Endodermal cell (in vitro differentiated cells): Measurements from ENCODE around the gene LCE1A. TPM values are rescaled to one million over a fixed set of nuclear protein-coding genes. Genes with fewer than 3 reads are reported as not detected.

Experiments
- DNase-seq: peaks from one replicate; pipeline ENCODE4 v3.0.0-alpha.2; 2017
- H3K27ac ChIP-seq: 2 replicates; pipeline ENCODE4 v1.5.1; 2013; ENCODE audit warnings: mild to moderate bottlenecking, low read depth, low read length, moderate library complexity
- H3K27me3 ChIP-seq: 2 replicates; pipeline ENCODE4 v1.6.1; 2013; ENCODE audit warnings: mild to moderate bottlenecking, low read length, moderate library complexity; ENCODE audit not compliant: insufficient read depth, control insufficient read depth, poor library complexity, severe bottlenecking
- H3K36me3 ChIP-seq: 2 replicates; pipeline ENCODE4 v1.7.0; 2013; ENCODE audit warnings: mild to moderate bottlenecking, low read length, moderate library complexity; ENCODE audit not compliant: control insufficient read depth, insufficient read depth
- H3K4me1 ChIP-seq: one replicate; pipeline ENCODE4 v1.7.0; 2013; ENCODE audit warnings: low read length; ENCODE audit not compliant: control insufficient read depth, insufficient read depth
- H3K4me3 ChIP-seq: 2 replicates; pipeline ENCODE4 v1.5.1; 2013; ENCODE audit warnings: mild to moderate bottlenecking, low read length, moderate library complexity
- H3K9ac ChIP-seq: 2 replicates; pipeline ENCODE4 v1.6.1; 2013; ENCODE audit warnings: mild to moderate bottlenecking, low read length, moderate library complexity; ENCODE audit not compliant: poor library complexity, severe bottlenecking; ENCODE audit errors: extremely low read depth
- H3K9me3 ChIP-seq: 2 replicates; pipeline ENCODE4 v1.6.1; 2013; ENCODE audit warnings: mild to moderate bottlenecking, low read length, moderate library complexity; ENCODE audit not compliant: control insufficient read depth
- H3K27ac Mint-ChIP-seq: 2 replicates; pipeline ENCODE4 v1.8.0; 2020; ENCODE audit warnings: mixed read lengths
- H3K27me3 Mint-ChIP-seq: 2 replicates; pipeline ENCODE4 v1.8.0; 2021; ENCODE audit warnings: mild to moderate bottlenecking, mixed read lengths; ENCODE audit not compliant: insufficient read depth
- H3K36me3 Mint-ChIP-seq: 2 replicates; pipeline ENCODE4 v1.8.0; 2020; ENCODE audit warnings: low read depth, mixed read lengths
- H3K4me1 Mint-ChIP-seq: 2 replicates; pipeline ENCODE4 v1.8.0; 2020; ENCODE audit warnings: mixed read lengths
- H3K4me3 Mint-ChIP-seq: 2 replicates; pipeline ENCODE4 v1.8.0; 2020; ENCODE audit warnings: mild to moderate bottlenecking, moderate library complexity, mixed read lengths
- H3K9me3 Mint-ChIP-seq: 2 replicates; pipeline ENCODE4 v1.8.0; 2020; ENCODE audit warnings: mild to moderate bottlenecking, mixed read lengths
- WGBS, 2 experiments: methylation state at CpG; one replicate each; pipeline versions ENCODE4 v1.1.5 to v1.1.7; 2013; ENCODE audit warnings: missing lambda C conversion rate in 2 of 2, mixed read lengths in 1 of 2; ENCODE audit not compliant: insufficient coverage in 1 of 2, insufficient read length in 1 of 2; 5-methylcytosine and 5-hydroxymethylcytosine counted together
- total RNA-seq, 2 donors: library from RNA; stranded (reverse); fragmentation: NEBNext Ultra II Directional in 1 of 2; extraction: Animal tissue kit (Norgen Biotek cat#: 25700) in 1 of 2; gene quantifications; 2 replicates in 1 of 2; 3 replicates in 1 of 2; pipeline ENCODE4 v1.2.1, GENCODE V29; 2021
- TF ChIP-seq, protein P1 (sequence below): fragments of 200-600 bp; sonication (generic); conservative IDR thresholded peaks from 2 replicates; pipeline ENCODE4 v1.5.0; 2021; ENCODE audit warnings: antibody characterized with exemption, mild to moderate bottlenecking

LCE1A gene
- total RNA-seq, 2 donors from 2014 or later = not detected

DNA sequence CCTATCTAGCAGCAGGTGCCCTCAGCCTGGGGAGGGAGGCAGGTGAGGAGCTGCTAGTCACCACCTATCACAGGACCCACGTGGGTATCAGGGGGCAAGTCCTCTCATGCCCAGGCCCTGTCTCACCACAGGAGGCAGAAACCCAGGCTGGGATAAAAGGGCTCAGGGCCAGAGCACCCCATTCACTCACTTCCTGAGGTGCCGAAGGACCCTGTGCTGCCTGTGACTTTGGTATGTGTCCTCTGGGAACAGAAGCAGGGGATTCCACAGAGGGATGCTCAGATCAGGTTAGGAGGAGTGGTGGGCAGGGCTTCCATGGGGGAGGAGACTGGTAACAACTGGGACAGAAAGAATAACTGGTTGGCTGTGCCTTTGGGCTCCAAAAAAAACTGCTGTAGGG is 41.2 kb upstream of the LCE1A start, which contains the start of gene LCE1E:
Gene LCE1E, plus strand, starts transcription at position 181 of the 400 bp plus-strand sequence. CDS start 1,043 bp downstream, outside the sequence.
- WGBS, 2 experiments = 17 to 53% methylated on average over 1 to 2 of the region's 2 CpGs
- H3K4me1 Mint-ChIP-seq = no peaks in the 10 kb centered on the region
- H3K4me1 ChIP-seq = no peaks in the 10 kb centered on the region
- no peaks in the 10 kb centered on the region for H3K36me3 ChIP-seq
- no peak within 1 kb of the TSS for H3K27ac Mint-ChIP-seq
- peaks cover 80% of the 10 kb centered on the region for H3K9me3 Mint-ChIP-seq
- no peak within 1 kb of the TSS for H3K4me3 ChIP-seq
- no peaks in the 10 kb centered on the region for H3K36me3 Mint-ChIP-seq
- H3K9me3 ChIP-seq = peaks cover 58% of the 10 kb centered on the region
- H3K9ac ChIP-seq = no peak within 1 kb of the TSS
- H3K27me3 ChIP-seq = no peaks in the 10 kb centered on the region
- TF ChIP-seq, protein P1, sequence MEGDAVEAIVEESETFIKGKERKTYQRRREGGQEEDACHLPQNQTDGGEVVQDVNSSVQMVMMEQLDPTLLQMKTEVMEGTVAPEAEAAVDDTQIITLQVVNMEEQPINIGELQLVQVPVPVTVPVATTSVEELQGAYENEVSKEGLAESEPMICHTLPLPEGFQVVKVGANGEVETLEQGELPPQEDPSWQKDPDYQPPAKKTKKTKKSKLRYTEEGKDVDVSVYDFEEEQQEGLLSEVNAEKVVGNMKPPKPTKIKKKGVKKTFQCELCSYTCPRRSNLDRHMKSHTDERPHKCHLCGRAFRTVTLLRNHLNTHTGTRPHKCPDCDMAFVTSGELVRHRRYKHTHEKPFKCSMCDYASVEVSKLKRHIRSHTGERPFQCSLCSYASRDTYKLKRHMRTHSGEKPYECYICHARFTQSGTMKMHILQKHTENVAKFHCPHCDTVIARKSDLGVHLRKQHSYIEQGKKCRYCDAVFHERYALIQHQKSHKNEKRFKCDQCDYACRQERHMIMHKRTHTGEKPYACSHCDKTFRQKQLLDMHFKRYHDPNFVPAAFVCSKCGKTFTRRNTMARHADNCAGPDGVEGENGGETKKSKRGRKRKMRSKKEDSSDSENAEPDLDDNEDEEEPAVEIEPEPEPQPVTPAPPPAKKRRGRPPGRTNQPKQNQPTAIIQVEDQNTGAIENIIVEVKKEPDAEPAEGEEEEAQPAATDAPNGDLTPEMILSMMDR = no peak
- H3K27ac ChIP-seq = no peak within 1 kb of the TSS
- no peak for DNase-seq
- H3K27me3 Mint-ChIP-seq = no peaks in the 10 kb centered on the region
- H3K4me3 Mint-ChIP-seq = no peak within 1 kb of the TSS

DNA sequence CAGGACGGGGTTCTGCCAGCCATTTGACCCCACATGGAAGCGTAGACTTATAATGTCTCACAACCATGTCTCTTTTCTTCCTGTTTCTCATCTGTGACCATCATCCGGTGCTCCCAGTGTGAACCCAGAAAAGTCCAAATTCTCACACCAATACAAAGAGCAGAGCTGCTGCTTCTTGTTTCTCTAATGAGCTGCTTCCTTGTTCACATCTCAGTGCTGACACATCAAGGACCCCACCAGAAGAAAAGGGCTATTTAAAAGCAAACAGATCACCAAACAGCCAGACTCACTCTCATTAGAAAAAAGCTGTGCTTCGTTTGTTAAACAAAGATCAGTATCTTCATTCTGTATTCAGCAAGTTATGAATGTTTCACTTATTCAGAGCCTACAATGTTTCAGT is 31.6 kb upstream of the LCE1A start:
- H3K36me3 Mint-ChIP-seq = peaks cover 2% of the 10 kb centered on the region
- H3K27ac Mint-ChIP-seq = no peak overlapping the region
- no peaks in the 10 kb centered on the region for H3K4me1 ChIP-seq
- 11 to 63% methylated on average over 1 to 4 of the region's 4 CpGs for WGBS, 2 experiments
- no peaks in the 10 kb centered on the region for H3K27me3 ChIP-seq
- no peaks in the 10 kb centered on the region for H3K36me3 ChIP-seq
- H3K9me3 ChIP-seq = peaks cover 21% of the 10 kb centered on the region
- no peak overlapping the region for H3K9ac ChIP-seq
- DNase-seq = no peak
- no peak overlapping the region for H3K27ac ChIP-seq
- TF ChIP-seq, protein P1 = no peak
- no peak overlapping the region for H3K4me3 Mint-ChIP-seq
- no peaks in the 10 kb centered on the region for H3K4me1 Mint-ChIP-seq
- H3K4me3 ChIP-seq = no peak overlapping the region
- H3K27me3 Mint-ChIP-seq = peaks cover 2% of the 10 kb centered on the region
- peaks cover 86% of the 10 kb centered on the region for H3K9me3 Mint-ChIP-seq

DNA sequence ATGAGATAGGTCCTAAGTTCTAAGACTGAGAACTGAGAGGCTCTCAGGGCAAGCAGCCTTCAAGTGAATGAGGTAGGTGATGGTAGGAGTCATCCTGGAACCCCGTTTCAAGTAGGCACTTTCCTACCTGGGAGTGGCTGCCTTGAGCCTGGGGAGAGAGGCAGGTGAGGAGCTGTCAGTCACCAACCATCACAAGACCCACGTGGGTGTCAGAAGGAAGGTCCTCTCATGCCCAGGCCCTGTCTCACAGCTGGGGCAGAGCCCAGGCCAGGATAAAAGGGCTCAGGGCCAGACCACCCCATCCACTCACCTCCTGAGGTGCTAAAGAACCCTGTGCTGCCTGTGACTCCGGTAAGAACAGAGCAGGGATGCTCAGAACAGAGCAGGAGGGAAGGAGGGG is 30.9 kb upstream of the LCE1A start, which contains the start of gene LCE1D:
Gene LCE1D, plus strand, starts transcription at position 301 of the 400 bp plus-strand sequence. CDS start 1,074 bp downstream, outside the sequence.
- Histone ChIP-seq H3K9me3 (peaks cover 29% of the 10 kb centered on the region), H3K27ac (no peak within 1 kb of the TSS), H3K36me3 (no peaks in the 10 kb centered on the region), H3K27me3 (no peaks in the 10 kb centered on the region), H3K4me1 (no peaks in the 10 kb centered on the region), H3K4me3 (no peak within 1 kb of the TSS), H3K9ac (no peak within 1 kb of the TSS)
- peaks cover 86% of the 10 kb centered on the region for H3K9me3 Mint-ChIP-seq
- H3K4me3 Mint-ChIP-seq = no peak within 1 kb of the TSS
- TF ChIP-seq, protein P1 = no peak
- H3K36me3 Mint-ChIP-seq = peaks cover 2% of the 10 kb centered on the region
- no peak for DNase-seq
- no peak within 1 kb of the TSS for H3K27ac Mint-ChIP-seq
- WGBS, 2 experiments = 5% methylated on average over 3 of the region's 3 CpGs; no CpG with 5 or more reads in 1 of the 2 experiments
- H3K27me3 Mint-ChIP-seq = peaks cover 2% of the 10 kb centered on the region
- no peaks in the 10 kb centered on the region for H3K4me1 Mint-ChIP-seq
